GM12874 (cell line): ENCODE results near the gene ZNF827.

Source experiments
- CTCF ChIP-seq: IDR thresholded peaks from 2 replicates; pipeline ENCODE4 v1.5.1; 2011; ENCODE audit warnings: low read depth, mild to moderate bottlenecking, control low read depth, low read length, moderate library complexity; ENCODE audit not compliant: insufficient read depth

ZNF827 gene

GRCh38 chr4:145957302-145957701, 18.7 kb upstream of the ZNF827 start:
- TF ChIP-seq CTCF = no peak

- peak; percentile 73 for TF ChIP-seq CTCF
Measured at GRCh38 chr4:145956288-145956890, 17.8 kb upstream of the ZNF827 start.

GRCh38 chr4:145954924-145955339, 16.3 kb upstream of the ZNF827 start:
- no peak for TF ChIP-seq CTCF

GRCh38 chr4:145951931-145952330, 13.3 kb upstream of the ZNF827 start:
- no peak for TF ChIP-seq CTCF

GRCh38 chr4:145945431-145946155, 7.0 kb upstream of the ZNF827 start:
- TF ChIP-seq CTCF = no peak

GRCh38 chr4:145944886-145945285, 6.3 kb upstream of the ZNF827 start:
- no peak for TF ChIP-seq CTCF

GRCh38 chr4:145939856-145940255, 1.2 kb upstream of the ZNF827 start:
- TF ChIP-seq CTCF = no peak
